ENCODE measurements around the gene SLIT3. TPM values are rescaled to one million over a fixed set of nuclear protein-coding genes. Genes with fewer than 3 reads are reported as not detected.

Gene SLIT3
- total and polyA plus RNA-seq, 2 experiments from 2014 or later: 0.59 to 0.71 TPM

GRCh38 chr5:168810641-168811040 lies 490.3 kb downstream of the SLIT3 start:
- H3K27me3 ChIP-seq (ENCODE audit: insufficient read depth): no peaks in the 10 kb centered on the region
- no peaks in the 10 kb centered on the region for H3K36me3 ChIP-seq (ENCODE audit: insufficient read depth)
- no peak overlapping the region for H3K4me3 ChIP-seq
- no peaks in the 10 kb centered on the region for H3K79me2 ChIP-seq (replicated peaks; ENCODE audit: insufficient read depth)
- H3K9me2 ChIP-seq (ENCODE audit: insufficient read depth): no peaks in the 10 kb centered on the region
- no peaks in the 10 kb centered on the region for H3K27me3 Mint-ChIP-seq (ENCODE audit: insufficient read depth, low read depth, poor library complexity)
- no peak for ATAC-seq
- TF ChIP-seq JUNB (IDR thresholded peaks at IDR 0.05; ENCODE audit: unreplicated experiment): no peak
- TF ChIP-seq, protein P1, sequence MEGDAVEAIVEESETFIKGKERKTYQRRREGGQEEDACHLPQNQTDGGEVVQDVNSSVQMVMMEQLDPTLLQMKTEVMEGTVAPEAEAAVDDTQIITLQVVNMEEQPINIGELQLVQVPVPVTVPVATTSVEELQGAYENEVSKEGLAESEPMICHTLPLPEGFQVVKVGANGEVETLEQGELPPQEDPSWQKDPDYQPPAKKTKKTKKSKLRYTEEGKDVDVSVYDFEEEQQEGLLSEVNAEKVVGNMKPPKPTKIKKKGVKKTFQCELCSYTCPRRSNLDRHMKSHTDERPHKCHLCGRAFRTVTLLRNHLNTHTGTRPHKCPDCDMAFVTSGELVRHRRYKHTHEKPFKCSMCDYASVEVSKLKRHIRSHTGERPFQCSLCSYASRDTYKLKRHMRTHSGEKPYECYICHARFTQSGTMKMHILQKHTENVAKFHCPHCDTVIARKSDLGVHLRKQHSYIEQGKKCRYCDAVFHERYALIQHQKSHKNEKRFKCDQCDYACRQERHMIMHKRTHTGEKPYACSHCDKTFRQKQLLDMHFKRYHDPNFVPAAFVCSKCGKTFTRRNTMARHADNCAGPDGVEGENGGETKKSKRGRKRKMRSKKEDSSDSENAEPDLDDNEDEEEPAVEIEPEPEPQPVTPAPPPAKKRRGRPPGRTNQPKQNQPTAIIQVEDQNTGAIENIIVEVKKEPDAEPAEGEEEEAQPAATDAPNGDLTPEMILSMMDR (conservative IDR thresholded peaks at IDR 0.05; ENCODE audit: low read depth in 2 of 2): no peak
- TF ChIP-seq, protein P2, sequence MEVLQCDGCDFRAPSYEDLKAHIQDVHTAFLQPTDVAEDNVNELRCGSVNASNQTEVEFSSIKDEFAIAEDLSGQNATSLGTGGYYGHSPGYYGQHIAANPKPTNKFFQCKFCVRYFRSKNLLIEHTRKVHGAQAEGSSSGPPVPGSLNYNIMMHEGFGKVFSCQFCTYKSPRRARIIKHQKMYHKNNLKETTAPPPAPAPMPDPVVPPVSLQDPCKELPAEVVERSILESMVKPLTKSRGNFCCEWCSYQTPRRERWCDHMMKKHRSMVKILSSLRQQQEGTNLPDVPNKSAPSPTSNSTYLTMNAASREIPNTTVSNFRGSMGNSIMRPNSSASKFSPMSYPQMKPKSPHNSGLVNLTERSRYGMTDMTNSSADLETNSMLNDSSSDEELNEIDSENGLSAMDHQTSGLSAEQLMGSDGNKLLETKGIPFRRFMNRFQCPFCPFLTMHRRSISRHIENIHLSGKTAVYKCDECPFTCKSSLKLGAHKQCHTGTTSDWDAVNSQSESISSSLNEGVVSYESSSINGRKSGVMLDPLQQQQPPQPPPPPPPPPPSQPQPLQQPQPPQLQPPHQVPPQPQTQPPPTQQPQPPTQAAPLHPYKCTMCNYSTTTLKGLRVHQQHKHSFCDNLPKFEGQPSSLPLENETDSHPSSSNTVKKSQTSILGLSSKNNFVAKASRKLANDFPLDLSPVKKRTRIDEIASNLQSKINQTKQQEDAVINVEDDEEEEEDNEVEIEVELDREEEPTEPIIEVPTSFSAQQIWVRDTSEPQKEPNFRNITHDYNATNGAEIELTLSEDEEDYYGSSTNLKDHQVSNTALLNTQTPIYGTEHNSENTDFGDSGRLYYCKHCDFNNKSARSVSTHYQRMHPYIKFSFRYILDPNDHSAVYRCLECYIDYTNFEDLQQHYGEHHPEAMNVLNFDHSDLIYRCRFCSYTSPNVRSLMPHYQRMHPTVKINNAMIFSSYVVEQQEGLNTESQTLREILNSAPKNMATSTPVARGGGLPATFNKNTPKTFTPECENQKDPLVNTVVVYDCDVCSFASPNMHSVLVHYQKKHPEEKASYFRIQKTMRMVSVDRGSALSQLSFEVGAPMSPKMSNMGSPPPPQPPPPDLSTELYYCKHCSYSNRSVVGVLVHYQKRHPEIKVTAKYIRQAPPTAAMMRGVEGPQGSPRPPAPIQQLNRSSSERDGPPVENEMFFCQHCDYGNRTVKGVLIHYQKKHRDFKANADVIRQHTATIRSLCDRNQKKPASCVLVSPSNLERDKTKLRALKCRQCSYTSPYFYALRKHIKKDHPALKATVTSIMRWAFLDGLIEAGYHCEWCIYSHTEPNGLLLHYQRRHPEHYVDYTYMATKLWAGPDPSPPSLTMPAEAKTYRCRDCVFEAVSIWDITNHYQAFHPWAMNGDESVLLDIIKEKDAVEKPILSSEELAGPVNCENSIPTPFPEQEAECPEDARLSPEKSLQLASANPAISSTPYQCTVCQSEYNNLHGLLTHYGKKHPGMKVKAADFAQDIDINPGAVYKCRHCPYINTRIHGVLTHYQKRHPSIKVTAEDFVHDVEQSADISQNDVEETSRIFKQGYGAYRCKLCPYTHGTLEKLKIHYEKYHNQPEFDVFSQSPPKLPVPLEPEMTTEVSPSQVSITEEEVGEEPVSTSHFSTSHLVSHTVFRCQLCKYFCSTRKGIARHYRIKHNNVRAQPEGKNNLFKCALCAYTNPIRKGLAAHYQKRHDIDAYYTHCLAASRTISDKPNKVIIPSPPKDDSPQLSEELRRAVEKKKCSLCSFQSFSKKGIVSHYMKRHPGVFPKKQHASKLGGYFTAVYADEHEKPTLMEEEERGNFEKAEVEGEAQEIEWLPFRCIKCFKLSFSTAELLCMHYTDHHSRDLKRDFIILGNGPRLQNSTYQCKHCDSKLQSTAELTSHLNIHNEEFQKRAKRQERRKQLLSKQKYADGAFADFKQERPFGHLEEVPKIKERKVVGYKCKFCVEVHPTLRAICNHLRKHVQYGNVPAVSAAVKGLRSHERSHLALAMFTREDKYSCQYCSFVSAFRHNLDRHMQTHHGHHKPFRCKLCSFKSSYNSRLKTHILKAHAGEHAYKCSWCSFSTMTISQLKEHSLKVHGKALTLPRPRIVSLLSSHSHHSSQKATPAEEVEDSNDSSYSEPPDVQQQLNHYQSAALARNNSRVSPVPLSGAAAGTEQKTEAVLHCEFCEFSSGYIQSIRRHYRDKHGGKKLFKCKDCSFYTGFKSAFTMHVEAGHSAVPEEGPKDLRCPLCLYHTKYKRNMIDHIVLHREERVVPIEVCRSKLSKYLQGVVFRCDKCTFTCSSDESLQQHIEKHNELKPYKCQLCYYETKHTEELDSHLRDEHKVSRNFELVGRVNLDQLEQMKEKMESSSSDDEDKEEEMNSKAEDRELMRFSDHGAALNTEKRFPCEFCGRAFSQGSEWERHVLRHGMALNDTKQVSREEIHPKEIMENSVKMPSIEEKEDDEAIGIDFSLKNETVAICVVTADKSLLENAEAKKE (CRISPR knock-in tag; IDR thresholded peaks at IDR 0.05): no peak
- no peak for TF ChIP-seq ZNF114 (CRISPR knock-in tag; IDR thresholded peaks at IDR 0.05)
- TF ChIP-seq STAT1 (IDR thresholded peaks at IDR 0.05; ENCODE audit: unreplicated experiment): no peak
- TF ChIP-seq, protein P3, sequence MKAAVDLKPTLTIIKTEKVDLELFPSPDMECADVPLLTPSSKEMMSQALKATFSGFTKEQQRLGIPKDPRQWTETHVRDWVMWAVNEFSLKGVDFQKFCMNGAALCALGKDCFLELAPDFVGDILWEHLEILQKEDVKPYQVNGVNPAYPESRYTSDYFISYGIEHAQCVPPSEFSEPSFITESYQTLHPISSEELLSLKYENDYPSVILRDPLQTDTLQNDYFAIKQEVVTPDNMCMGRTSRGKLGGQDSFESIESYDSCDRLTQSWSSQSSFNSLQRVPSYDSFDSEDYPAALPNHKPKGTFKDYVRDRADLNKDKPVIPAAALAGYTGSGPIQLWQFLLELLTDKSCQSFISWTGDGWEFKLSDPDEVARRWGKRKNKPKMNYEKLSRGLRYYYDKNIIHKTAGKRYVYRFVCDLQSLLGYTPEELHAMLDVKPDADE (IDR thresholded peaks at IDR 0.05): no peak
- TF ChIP-seq EZH2 (IDR thresholded peaks at IDR 0.05; ENCODE audit: low read depth, unreplicated experiment): no peak
- TF ChIP-seq, protein P4, sequence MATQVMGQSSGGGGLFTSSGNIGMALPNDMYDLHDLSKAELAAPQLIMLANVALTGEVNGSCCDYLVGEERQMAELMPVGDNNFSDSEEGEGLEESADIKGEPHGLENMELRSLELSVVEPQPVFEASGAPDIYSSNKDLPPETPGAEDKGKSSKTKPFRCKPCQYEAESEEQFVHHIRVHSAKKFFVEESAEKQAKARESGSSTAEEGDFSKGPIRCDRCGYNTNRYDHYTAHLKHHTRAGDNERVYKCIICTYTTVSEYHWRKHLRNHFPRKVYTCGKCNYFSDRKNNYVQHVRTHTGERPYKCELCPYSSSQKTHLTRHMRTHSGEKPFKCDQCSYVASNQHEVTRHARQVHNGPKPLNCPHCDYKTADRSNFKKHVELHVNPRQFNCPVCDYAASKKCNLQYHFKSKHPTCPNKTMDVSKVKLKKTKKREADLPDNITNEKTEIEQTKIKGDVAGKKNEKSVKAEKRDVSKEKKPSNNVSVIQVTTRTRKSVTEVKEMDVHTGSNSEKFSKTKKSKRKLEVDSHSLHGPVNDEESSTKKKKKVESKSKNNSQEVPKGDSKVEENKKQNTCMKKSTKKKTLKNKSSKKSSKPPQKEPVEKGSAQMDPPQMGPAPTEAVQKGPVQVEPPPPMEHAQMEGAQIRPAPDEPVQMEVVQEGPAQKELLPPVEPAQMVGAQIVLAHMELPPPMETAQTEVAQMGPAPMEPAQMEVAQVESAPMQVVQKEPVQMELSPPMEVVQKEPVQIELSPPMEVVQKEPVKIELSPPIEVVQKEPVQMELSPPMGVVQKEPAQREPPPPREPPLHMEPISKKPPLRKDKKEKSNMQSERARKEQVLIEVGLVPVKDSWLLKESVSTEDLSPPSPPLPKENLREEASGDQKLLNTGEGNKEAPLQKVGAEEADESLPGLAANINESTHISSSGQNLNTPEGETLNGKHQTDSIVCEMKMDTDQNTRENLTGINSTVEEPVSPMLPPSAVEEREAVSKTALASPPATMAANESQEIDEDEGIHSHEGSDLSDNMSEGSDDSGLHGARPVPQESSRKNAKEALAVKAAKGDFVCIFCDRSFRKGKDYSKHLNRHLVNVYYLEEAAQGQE (IDR thresholded peaks at IDR 0.05; ENCODE audit: unreplicated experiment): no peak
- no peak for TF ChIP-seq POLR2AphosphoS5 (IDR thresholded peaks at IDR 0.05; ENCODE audit: low read depth)
- no peak for TF ChIP-seq NANOG (IDR thresholded peaks at IDR 0.05; ENCODE audit: borderline replicate concordance)
- TF ChIP-seq ZNF331 (CRISPR knock-in tag; IDR thresholded peaks at IDR 0.05; ENCODE audit: low read depth): no peak
- no peak for TF ChIP-seq CREB1 (CRISPR knock-in tag; IDR thresholded peaks at IDR 0.05; ENCODE audit: low read depth)
- no peak for TF ChIP-seq EZH2phosphoT487 (IDR thresholded peaks at IDR 0.05; ENCODE audit: unreplicated experiment)
- peaks cover 3% of the 10 kb centered on the region; the same call in 1 of the 3 replicates for H3K9me3 Mint-ChIP-seq
- no peak overlapping the region for H3K4me2 ChIP-seq
- DNase-seq (ENCODE audit: low spot score): no peak
- peaks cover 5% of the 10 kb centered on the region for H3K4me1 Mint-ChIP-seq
- H3K36me3 Mint-ChIP-seq (ENCODE audit: low read depth): no peaks in the 10 kb centered on the region
- no peaks in the 10 kb centered on the region for H4K20me1 ChIP-seq (replicated peaks; ENCODE audit: insufficient read depth)
- H3K27ac ChIP-seq (ENCODE audit: low read depth): no peak overlapping the region
- H3F3A ChIP-seq (replicated peaks; ENCODE audit: low read depth): no peaks in the 10 kb centered on the region
- no peak overlapping the region for H2AFZ ChIP-seq
- H3K4me1 ChIP-seq (ENCODE audit: insufficient read depth): no peaks in the 10 kb centered on the region
- H3K4me3 Mint-ChIP-seq: no peak overlapping the region
- no peak overlapping the region for H3K27ac Mint-ChIP-seq

Measured in GM23338 (cell line).